ENCODE results near the gene R3HDM2. TPM values are rescaled to one million over a fixed set of nuclear protein-coding genes. Genes with fewer than 3 reads are reported as not detected.

The R3HDM2 gene
- total and polyA plus RNA-seq, 2 of the 13 experiments (the other 11 are each of a cell fraction or from before 2014, with no cell fraction given): 11.1 to 23.5 TPM

- TF ChIP-seq MAFK (conservative IDR thresholded peaks at IDR 0.05 in 1 of 2, IDR thresholded peaks at IDR 0.05 in 1 of 2; ENCODE audit: low read length in 2 of 2) (no peak), PCBP2 (optimal IDR thresholded peaks at IDR 0.05; ENCODE audit: low read depth, low read length, poor library complexity, severe bottlenecking) (no peak), THAP9 (CRISPR knock-in tag; IDR thresholded peaks at IDR 0.05; ENCODE audit: borderline replicate concordance) (peak; percentile 66; the same call in 1 of the 2 replicates), ISL2 (CRISPR knock-in tag; IDR thresholded peaks at IDR 0.05) (no peak), MYPOP (CRISPR knock-in tag; IDR thresholded peaks at IDR 0.05) (0 out of 2 replicates have a peak, but pooled peaks have one; percentile 33), ZNF317 (CRISPR knock-in tag; IDR thresholded peaks at IDR 0.05) (0 out of 2 replicates have a peak, but pooled peaks have one; percentile 15), PTBP1 (IDR thresholded peaks at IDR 0.05; ENCODE audit: low read depth, low read length, poor library complexity, severe bottlenecking) (no peak), DZIP1 (CRISPR knock-in tag; IDR thresholded peaks at IDR 0.05) (peak; percentile 62; the same call in 1 of the 2 replicates), ZNF296 (CRISPR knock-in tag; conservative IDR thresholded peaks at IDR 0.05) (peak; percentile 94), RORA (CRISPR knock-in tag; IDR thresholded peaks at IDR 0.05) (no peak), ZNF251 (CRISPR knock-in tag; IDR thresholded peaks at IDR 0.05) (no peak), IKZF4 (CRISPR knock-in tag; IDR thresholded peaks at IDR 0.05; ENCODE audit: borderline replicate concordance, low read depth, not compliant biosample characterization) (peak; percentile 27), FOXK1 (CRISPR knock-in tag; IDR thresholded peaks at IDR 0.05; ENCODE audit: borderline replicate concordance, low read depth) (peak; percentile 19; the same call in 1 of the 2 replicates), ZNF281 (CRISPR knock-in tag; IDR thresholded peaks at IDR 0.05; ENCODE audit: borderline replicate concordance) (peak; percentile 68; the same call in 1 of the 2 replicates)
- TF ChIP-seq, protein P1, sequence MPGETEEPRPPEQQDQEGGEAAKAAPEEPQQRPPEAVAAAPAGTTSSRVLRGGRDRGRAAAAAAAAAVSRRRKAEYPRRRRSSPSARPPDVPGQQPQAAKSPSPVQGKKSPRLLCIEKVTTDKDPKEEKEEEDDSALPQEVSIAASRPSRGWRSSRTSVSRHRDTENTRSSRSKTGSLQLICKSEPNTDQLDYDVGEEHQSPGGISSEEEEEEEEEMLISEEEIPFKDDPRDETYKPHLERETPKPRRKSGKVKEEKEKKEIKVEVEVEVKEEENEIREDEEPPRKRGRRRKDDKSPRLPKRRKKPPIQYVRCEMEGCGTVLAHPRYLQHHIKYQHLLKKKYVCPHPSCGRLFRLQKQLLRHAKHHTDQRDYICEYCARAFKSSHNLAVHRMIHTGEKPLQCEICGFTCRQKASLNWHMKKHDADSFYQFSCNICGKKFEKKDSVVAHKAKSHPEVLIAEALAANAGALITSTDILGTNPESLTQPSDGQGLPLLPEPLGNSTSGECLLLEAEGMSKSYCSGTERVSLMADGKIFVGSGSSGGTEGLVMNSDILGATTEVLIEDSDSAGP (CRISPR knock-in tag; IDR thresholded peaks at IDR 0.05; ENCODE audit: borderline replicate concordance): peak; percentile 73; the same call in 1 of the 2 replicates
Observed at GRCh38 chr12:57434517-57435223, 3.8 kb upstream of the R3HDM2 start, which contains the start of gene INHBC (continued).
